ENCODE data around the gene WWP2.

WWP2 gene

GRCh38 chr16:69916462-69916861, 154.3 kb downstream of the WWP2 start:
- Histone ChIP-seq H3K79me2 (ENCODE audit: control insufficient read depth, insufficient read depth, low read length, unreplicated experiment) (no peaks in the 10 kb centered on the region), H3K27me3 (ENCODE audit: insufficient read depth, low read length) (no peaks in the 10 kb centered on the region), H3K4me1 (ENCODE audit: control insufficient read depth, insufficient read depth, low read length, unreplicated experiment) (peaks cover 18% of the 10 kb centered on the region), H3K4me3 (ENCODE audit: low read depth, low read length) (no peak overlapping the region), H3K36me3 (ENCODE audit: insufficient read depth, low read length) (no peaks in the 10 kb centered on the region), H3K27ac (ENCODE audit: low read depth, low read length) (no peak overlapping the region), H2AFZ (ENCODE audit: low read length, unreplicated experiment) (no peak overlapping the region)

DNA sequence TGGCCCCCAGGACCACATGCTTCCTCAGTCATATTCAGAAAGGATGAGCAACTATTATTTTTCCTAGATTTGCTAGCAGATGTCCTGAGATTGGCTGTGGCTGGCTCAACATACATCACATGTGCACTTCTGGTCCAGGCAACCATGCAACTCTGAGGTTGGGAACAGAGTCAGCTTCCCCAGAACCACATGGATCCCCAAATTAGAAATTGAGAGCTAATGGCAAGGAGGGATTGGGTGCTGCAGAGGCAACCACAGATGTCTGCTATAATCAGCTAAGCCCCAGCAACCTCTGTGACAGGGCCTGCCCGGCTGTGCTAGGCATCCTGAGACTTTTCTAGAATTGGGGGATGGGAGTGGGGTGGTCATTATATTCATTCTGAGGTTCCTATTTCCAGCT, 155.2 kb downstream of the WWP2 start:
- H3K79me2 ChIP-seq (ENCODE audit: control insufficient read depth, insufficient read depth, low read length, unreplicated experiment), result no peaks in the 10 kb centered on the region
- no peaks in the 10 kb centered on the region for H3K27me3 ChIP-seq (ENCODE audit: insufficient read depth, low read length)
- H2AFZ ChIP-seq (ENCODE audit: low read length, unreplicated experiment), result no peak overlapping the region
- no peaks in the 10 kb centered on the region for H3K36me3 ChIP-seq (ENCODE audit: insufficient read depth, low read length)
- H3K4me1 ChIP-seq (ENCODE audit: control insufficient read depth, insufficient read depth, low read length, unreplicated experiment), result peaks cover 18% of the 10 kb centered on the region
- peak overlapping the region; percentile 98 for H3K27ac ChIP-seq (ENCODE audit: low read depth, low read length)
- H3K4me3 ChIP-seq (ENCODE audit: low read depth, low read length), result peak overlapping the region; percentile 70

DNA sequence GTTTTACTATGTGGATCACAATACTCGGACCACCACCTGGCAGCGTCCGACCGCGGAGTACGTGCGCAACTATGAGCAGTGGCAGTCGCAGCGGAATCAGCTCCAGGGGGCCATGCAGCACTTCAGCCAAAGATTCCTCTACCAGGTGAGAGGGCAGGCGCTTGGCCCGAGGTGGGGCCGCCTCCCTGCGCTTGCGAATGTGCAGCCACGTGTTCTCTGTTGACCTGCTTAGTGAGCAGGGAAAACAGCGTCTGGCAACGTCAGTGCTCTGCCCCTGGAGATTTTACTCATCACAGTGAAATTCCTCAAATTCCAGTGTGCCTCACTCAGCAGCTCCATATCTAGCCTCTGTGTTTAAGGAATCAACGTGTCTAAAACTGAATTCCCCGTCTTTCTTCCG, 155.6 kb downstream of the WWP2 start:
- Histone ChIP-seq H2AFZ (ENCODE audit: low read length, unreplicated experiment) (peak overlapping the region; percentile 81), H3K36me3 (ENCODE audit: insufficient read depth, low read length) (no peaks in the 10 kb centered on the region), H3K27me3 (ENCODE audit: insufficient read depth, low read length) (no peaks in the 10 kb centered on the region), H3K4me1 (ENCODE audit: control insufficient read depth, insufficient read depth, low read length, unreplicated experiment) (peaks cover 18% of the 10 kb centered on the region), H3K79me2 (ENCODE audit: control insufficient read depth, insufficient read depth, low read length, unreplicated experiment) (no peaks in the 10 kb centered on the region), H3K4me3 (ENCODE audit: low read depth, low read length) (peak overlapping the region; percentile 70), H3K27ac (ENCODE audit: low read depth, low read length) (peak overlapping the region; percentile 98)

GRCh38 chr16:69918241-69918640, 156.1 kb downstream of the WWP2 start:
- H3K27ac ChIP-seq (ENCODE audit: low read depth, low read length), result peak overlapping the region; percentile 98
- H3K36me3 ChIP-seq (ENCODE audit: insufficient read depth, low read length), result no peaks in the 10 kb centered on the region

DNA sequence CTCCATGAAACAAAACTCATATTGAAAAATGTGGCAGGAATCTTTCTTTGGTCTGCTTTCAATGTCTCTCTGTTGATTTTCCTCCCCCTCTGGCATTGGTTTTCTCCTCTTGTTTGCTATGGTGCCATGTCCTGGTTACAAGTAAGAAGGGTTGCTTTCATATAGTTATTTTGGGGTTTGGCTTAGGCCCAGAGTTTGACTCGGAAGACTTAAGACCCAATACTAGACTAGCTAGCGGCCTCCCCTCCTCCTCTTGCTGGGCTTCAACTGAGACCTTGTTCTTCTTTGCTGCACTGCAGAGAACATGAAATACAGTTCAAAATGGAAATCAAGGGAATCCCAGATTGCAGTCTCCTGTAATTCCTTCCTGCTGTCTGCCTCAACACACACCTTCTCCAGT, 159.0 kb downstream of the WWP2 start:
- Histone ChIP-seq H3K79me2 (ENCODE audit: control insufficient read depth, insufficient read depth, low read length, unreplicated experiment) (no peaks in the 10 kb centered on the region), H3K27ac (ENCODE audit: low read depth, low read length) (no peak overlapping the region), H3K36me3 (ENCODE audit: insufficient read depth, low read length) (no peaks in the 10 kb centered on the region), H3K27me3 (ENCODE audit: insufficient read depth, low read length) (no peaks in the 10 kb centered on the region), H3K4me3 (ENCODE audit: low read depth, low read length) (no peak overlapping the region), H2AFZ (ENCODE audit: low read length, unreplicated experiment) (no peak overlapping the region), H3K4me1 (ENCODE audit: control insufficient read depth, insufficient read depth, low read length, unreplicated experiment) (peaks cover 33% of the 10 kb centered on the region)

More at GRCh38 chr16:69918241-69918640, 156.1 kb downstream of the WWP2 start:
- peak overlapping the region; percentile 70 for H3K4me3 ChIP-seq (ENCODE audit: low read depth, low read length)
- H3K79me2 ChIP-seq (ENCODE audit: control insufficient read depth, insufficient read depth, low read length, unreplicated experiment), result no peaks in the 10 kb centered on the region
- peak overlapping the region; percentile 81 for H2AFZ ChIP-seq (ENCODE audit: low read length, unreplicated experiment)
- H3K27me3 ChIP-seq (ENCODE audit: insufficient read depth, low read length), result no peaks in the 10 kb centered on the region
- H3K4me1 ChIP-seq (ENCODE audit: control insufficient read depth, insufficient read depth, low read length, unreplicated experiment), result peaks cover 18% of the 10 kb centered on the region

GRCh38 chr16:69922200-69922599, 160.1 kb downstream of the WWP2 start:
- H3K4me1 ChIP-seq (ENCODE audit: control insufficient read depth, insufficient read depth, low read length, unreplicated experiment), result peaks cover 35% of the 10 kb centered on the region
- H3K79me2 ChIP-seq (ENCODE audit: control insufficient read depth, insufficient read depth, low read length, unreplicated experiment), result no peaks in the 10 kb centered on the region
- H3K27ac ChIP-seq (ENCODE audit: low read depth, low read length), result no peak overlapping the region
- no peak overlapping the region for H3K4me3 ChIP-seq (ENCODE audit: low read depth, low read length)
- no peaks in the 10 kb centered on the region for H3K36me3 ChIP-seq (ENCODE audit: insufficient read depth, low read length)
- no peak overlapping the region for H2AFZ ChIP-seq (ENCODE audit: low read length, unreplicated experiment)
- H3K27me3 ChIP-seq (ENCODE audit: insufficient read depth, low read length), result no peaks in the 10 kb centered on the region

- Histone ChIP-seq H3K4me1 (ENCODE audit: control insufficient read depth, insufficient read depth, low read length, unreplicated experiment) (peaks cover 27% of the 10 kb centered on the region), H3K36me3 (ENCODE audit: insufficient read depth, low read length) (no peaks in the 10 kb centered on the region), H3K4me3 (ENCODE audit: low read depth, low read length) (peak overlapping the region; percentile 68; the same call in 1 of the 2 replicates), H2AFZ (ENCODE audit: low read length, unreplicated experiment) (no peak overlapping the region), H3K79me2 (ENCODE audit: control insufficient read depth, insufficient read depth, low read length, unreplicated experiment) (no peaks in the 10 kb centered on the region), H3K27ac (ENCODE audit: low read depth, low read length) (no peak overlapping the region), H3K27me3 (ENCODE audit: insufficient read depth, low read length) (no peaks in the 10 kb centered on the region)
Observed at GRCh38 chr16:69924041-69924775, 162.1 kb downstream of the WWP2 start.

DNA sequence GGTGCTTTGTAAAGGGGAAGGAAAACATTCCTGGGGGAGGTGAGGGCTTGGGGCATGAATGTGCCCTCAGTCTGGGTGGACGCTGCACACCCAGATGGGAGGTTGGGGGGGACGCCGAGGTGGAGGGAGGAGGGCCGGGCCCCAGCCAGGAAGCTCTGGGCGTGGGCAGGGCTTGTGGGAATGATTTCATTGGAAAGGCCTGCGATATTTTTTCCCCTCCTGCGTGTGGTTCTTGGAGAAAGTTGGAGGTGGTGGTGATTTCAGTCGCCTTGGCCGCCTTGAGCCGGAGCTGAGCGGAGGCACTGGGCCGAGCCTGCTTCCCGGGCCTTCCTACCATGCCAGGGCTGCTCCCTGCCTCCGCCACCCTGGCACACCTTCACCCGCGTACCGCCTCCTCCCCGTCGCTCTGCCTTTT, 162.7 kb downstream of the WWP2 start:
- Histone ChIP-seq H3K27me3 (ENCODE audit: insufficient read depth, low read length) (no peaks in the 10 kb centered on the region), H3K4me3 (ENCODE audit: low read depth, low read length) (peak overlapping the region; percentile 68), H3K27ac (ENCODE audit: low read depth, low read length) (peak overlapping the region; percentile 46), H3K36me3 (ENCODE audit: insufficient read depth, low read length) (peaks cover under 1% of the 10 kb centered on the region; the same call in 1 of the 2 replicates), H2AFZ (ENCODE audit: low read length, unreplicated experiment) (peak overlapping the region; percentile 28), H3K79me2 (ENCODE audit: control insufficient read depth, insufficient read depth, low read length, unreplicated experiment) (no peaks in the 10 kb centered on the region), H3K4me1 (ENCODE audit: control insufficient read depth, insufficient read depth, low read length, unreplicated experiment) (peaks cover 27% of the 10 kb centered on the region)

GRCh38 chr16:69925311-69925710, 163.2 kb downstream of the WWP2 start:
- Histone ChIP-seq H3K27ac (ENCODE audit: low read depth, low read length) (peak overlapping the region; percentile 46), H3K4me3 (ENCODE audit: low read depth, low read length) (peak overlapping the region; percentile 68), H3K79me2 (ENCODE audit: control insufficient read depth, insufficient read depth, low read length, unreplicated experiment) (no peaks in the 10 kb centered on the region), H2AFZ (ENCODE audit: low read length, unreplicated experiment) (peak overlapping the region; percentile 28), H3K36me3 (ENCODE audit: insufficient read depth, low read length) (peaks cover 3% of the 10 kb centered on the region; the same call in 1 of the 2 replicates), H3K27me3 (ENCODE audit: insufficient read depth, low read length) (no peaks in the 10 kb centered on the region), H3K4me1 (ENCODE audit: control insufficient read depth, insufficient read depth, low read length, unreplicated experiment) (peaks cover 27% of the 10 kb centered on the region)

- H3K36me3 ChIP-seq (ENCODE audit: insufficient read depth, low read length), result peaks cover 3% of the 10 kb centered on the region; the same call in 1 of the 2 replicates
Observed at GRCh38 chr16:69926241-69926640, 164.1 kb downstream of the WWP2 start.

More at GRCh38 chr16:69926241-69926640, 164.1 kb downstream of the WWP2 start:
- no peaks in the 10 kb centered on the region for H3K27me3 ChIP-seq (ENCODE audit: insufficient read depth, low read length)
- H3K4me1 ChIP-seq (ENCODE audit: control insufficient read depth, insufficient read depth, low read length, unreplicated experiment), result peaks cover 23% of the 10 kb centered on the region
- H3K27ac ChIP-seq (ENCODE audit: low read depth, low read length), result no peak overlapping the region
- H3K79me2 ChIP-seq (ENCODE audit: control insufficient read depth, insufficient read depth, low read length, unreplicated experiment), result no peaks in the 10 kb centered on the region
- H2AFZ ChIP-seq (ENCODE audit: low read length, unreplicated experiment), result no peak overlapping the region
- peak overlapping the region; percentile 68 for H3K4me3 ChIP-seq (ENCODE audit: low read depth, low read length)
